Lower lobe of right lung (tissue), 2 donors: ENCODE measurements around the gene TSPYL1. TPM values are rescaled to one million over a fixed set of nuclear protein-coding genes. Genes with fewer than 3 reads are reported as not detected.
A peak's percentile ranks its signal among the peaks of the same experiment; 100 is the strongest.

ENCODE experiments used
- ATAC-seq, 2 donors: fragments of 200-7000 bp; cut with Tn5 transposase; one replicate each; pipeline ENCODE4 v1.9.1; 2020 to 2022; ENCODE audit warnings: mild to moderate bottlenecking in 2 of 2, moderate library complexity in 2 of 2
- DNase-seq: peaks from one replicate; pipeline ENCODE4 v3.0.0-alpha.2; 2020
- H3K27ac ChIP-seq: fragments of 200-600 bp; one replicate; pipeline ENCODE4 v1.8.0; 2022
- H3K27me3 ChIP-seq: fragments of 200-600 bp; one replicate; pipeline ENCODE4 v1.8.0; 2022; ENCODE audit warnings: low read depth
- H3K36me3 ChIP-seq: fragments of 200-600 bp; one replicate; pipeline ENCODE4 v1.8.0; 2022; ENCODE audit warnings: mild to moderate bottlenecking
- H3K4me1 ChIP-seq: fragments of 200-600 bp; one replicate; pipeline ENCODE4 v1.8.0; 2022
- H3K4me3 ChIP-seq: fragments of 200-600 bp; one replicate; pipeline ENCODE4 v1.8.0; 2022; ENCODE audit warnings: mild to moderate bottlenecking
- H3K9me3 ChIP-seq: fragments of 200-600 bp; one replicate; pipeline ENCODE4 v1.8.0; 2022
- intact Hi-C: fragments of 100-400 bp; cut with DNase I; formaldehyde crosslinking; loops from one replicate; pipeline ENCODE4 v1.11.0; 2022
- total RNA-seq: library from RNA; stranded (reverse); fragmentation: NEBNext Ultra II Directional; extraction: Animal tissue kit (Norgen Biotek cat#: 25700); gene quantifications from one replicate; pipeline ENCODE4 v1.2.1, GENCODE V29; 2021
- TF ChIP-seq, protein P1 (sequence below): fragments of 200-600 bp; IDR thresholded peaks from one replicate; pipeline ENCODE4 v1.8.0; 2022; ENCODE audit warnings: antibody characterized with exemption, mild to moderate bottlenecking
- donor health status: DM: no; HTN: yes; CAD: no; lungs with severe emphysema.

TSPYL1 gene
- total RNA-seq, 1 donor from 2014 or later, result 72.7 TPM

- TF ChIP-seq, protein P1, sequence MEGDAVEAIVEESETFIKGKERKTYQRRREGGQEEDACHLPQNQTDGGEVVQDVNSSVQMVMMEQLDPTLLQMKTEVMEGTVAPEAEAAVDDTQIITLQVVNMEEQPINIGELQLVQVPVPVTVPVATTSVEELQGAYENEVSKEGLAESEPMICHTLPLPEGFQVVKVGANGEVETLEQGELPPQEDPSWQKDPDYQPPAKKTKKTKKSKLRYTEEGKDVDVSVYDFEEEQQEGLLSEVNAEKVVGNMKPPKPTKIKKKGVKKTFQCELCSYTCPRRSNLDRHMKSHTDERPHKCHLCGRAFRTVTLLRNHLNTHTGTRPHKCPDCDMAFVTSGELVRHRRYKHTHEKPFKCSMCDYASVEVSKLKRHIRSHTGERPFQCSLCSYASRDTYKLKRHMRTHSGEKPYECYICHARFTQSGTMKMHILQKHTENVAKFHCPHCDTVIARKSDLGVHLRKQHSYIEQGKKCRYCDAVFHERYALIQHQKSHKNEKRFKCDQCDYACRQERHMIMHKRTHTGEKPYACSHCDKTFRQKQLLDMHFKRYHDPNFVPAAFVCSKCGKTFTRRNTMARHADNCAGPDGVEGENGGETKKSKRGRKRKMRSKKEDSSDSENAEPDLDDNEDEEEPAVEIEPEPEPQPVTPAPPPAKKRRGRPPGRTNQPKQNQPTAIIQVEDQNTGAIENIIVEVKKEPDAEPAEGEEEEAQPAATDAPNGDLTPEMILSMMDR, result no peak
- Histone ChIP-seq H3K4me1 (peaks cover 51% of the 10 kb centered on the region), H3K4me3 (peak overlapping the region; percentile 75), H3K27ac (peak overlapping the region; percentile 97), H3K36me3 (peaks cover 7% of the 10 kb centered on the region), H3K9me3 (no peaks in the 10 kb centered on the region), H3K27me3 (no peaks in the 10 kb centered on the region)
- intact Hi-C loops, result no loop called here
- DNase-seq (no peak), ATAC-seq (no peak)
Measured at GRCh38 chr6:116280161-116280932, 617 bp upstream of the TSPYL1 start.

DNA sequence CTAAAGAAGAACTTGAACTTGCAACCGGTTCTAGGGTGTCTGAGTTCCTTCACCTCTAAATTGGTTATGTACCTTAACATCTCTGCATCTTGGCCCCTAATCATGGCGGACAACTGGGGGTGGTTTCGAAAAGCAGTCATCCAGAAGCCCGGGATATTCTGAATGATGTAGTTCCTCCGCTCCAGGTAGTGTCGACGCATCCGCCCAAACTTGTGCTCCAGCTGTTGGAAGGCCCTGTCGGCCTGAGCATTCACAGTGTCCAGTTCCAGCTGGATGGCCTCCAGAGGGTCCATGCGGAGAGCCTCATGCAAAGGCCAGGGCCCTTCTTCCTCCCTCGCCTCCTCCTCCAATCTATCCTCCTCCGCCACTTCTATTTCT, 887 bp downstream of the TSPYL1 start:
- Histone ChIP-seq H3K36me3 (peaks cover 15% of the 10 kb centered on the region), H3K27me3 (no peaks in the 10 kb centered on the region), H3K9me3 (no peaks in the 10 kb centered on the region), H3K27ac (peak overlapping the region; percentile 97), H3K4me3 (peak overlapping the region; percentile 75), H3K4me1 (peaks cover 62% of the 10 kb centered on the region)
- peak; percentile 22 to 23 for ATAC-seq
- no peak for DNase-seq
- TF ChIP-seq, protein P1, result no peak
- intact Hi-C loops, result no loop called here

DNA sequence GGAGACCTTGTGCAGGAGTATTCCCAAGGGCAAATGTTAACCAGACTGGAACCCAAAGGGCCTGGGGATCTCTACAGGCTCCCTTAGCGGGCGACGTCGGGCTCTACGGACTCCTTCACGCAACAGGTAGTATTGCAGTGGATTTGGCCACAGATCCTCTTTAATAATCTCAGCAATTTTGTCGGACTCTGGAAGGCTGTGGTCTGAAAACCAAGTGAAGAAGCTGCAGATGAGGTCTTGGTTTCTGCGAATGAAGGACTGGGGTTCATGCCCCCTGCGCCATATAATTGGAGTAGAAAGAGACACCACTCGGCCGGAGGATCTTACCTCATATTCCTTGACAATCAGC, 1.3 kb downstream of the TSPYL1 start:
- H3K27ac ChIP-seq, result peak overlapping the region; percentile 97
- DNase-seq, result no peak
- intact Hi-C loops, result no loop called here

DNA sequence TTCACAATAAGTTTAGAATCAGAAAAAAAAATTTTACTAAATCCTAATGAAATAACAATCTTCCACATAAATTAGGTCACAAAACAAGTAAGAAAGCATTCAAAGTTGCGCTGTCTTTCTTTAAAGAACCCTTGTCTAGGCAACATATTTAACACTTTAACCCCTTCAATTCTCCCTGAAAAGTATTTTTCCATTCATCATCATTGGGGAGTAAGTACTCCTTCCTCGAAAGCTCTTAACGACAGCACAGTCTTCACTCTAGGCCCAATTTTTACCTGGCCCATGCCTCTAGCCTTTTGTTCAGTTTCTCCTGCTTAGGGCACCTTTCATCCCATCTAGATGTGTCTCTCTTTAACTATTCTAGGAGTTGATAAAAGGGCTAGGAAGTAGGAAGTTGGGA, 2.6 kb downstream of the TSPYL1 start:
- H3K36me3 ChIP-seq, result peaks cover 32% of the 10 kb centered on the region
- no peaks in the 10 kb centered on the region for H3K9me3 ChIP-seq
- no peak for ATAC-seq
- H3K27ac ChIP-seq, result no peak overlapping the region
- H3K27me3 ChIP-seq, result no peaks in the 10 kb centered on the region
- intact Hi-C loops, result no loop called here
- H3K4me1 ChIP-seq, result peaks cover 57% of the 10 kb centered on the region
- peak overlapping the region; percentile 75 for H3K4me3 ChIP-seq
- TF ChIP-seq, protein P1, result no peak
- no peak for DNase-seq

More for the DNA sequence above, 1.3 kb downstream of the TSPYL1 start:
- Histone ChIP-seq H3K4me1 (peaks cover 62% of the 10 kb centered on the region), H3K4me3 (peak overlapping the region; percentile 75), H3K27me3 (no peaks in the 10 kb centered on the region), H3K9me3 (no peaks in the 10 kb centered on the region), H3K36me3 (peaks cover 19% of the 10 kb centered on the region)
- no peak for ATAC-seq
- TF ChIP-seq, protein P1, result no peak

- Histone ChIP-seq H3K4me3 (no peak overlapping the region), H3K27me3 (no peaks in the 10 kb centered on the region), H3K36me3 (peaks cover 33% of the 10 kb centered on the region), H3K27ac (no peak overlapping the region), H3K9me3 (no peaks in the 10 kb centered on the region), H3K4me1 (peaks cover 29% of the 10 kb centered on the region)
- ATAC-seq (no peak), DNase-seq (no peak)
- TF ChIP-seq, protein P1, result no peak
- intact Hi-C loops, result no loop called here
Measured at GRCh38 chr6:116271149-116271708, 8.5 kb downstream of the TSPYL1 start.
